ENCODE data around the gene UGT1A8.

Gene UGT1A8

GRCh38 chr2:233772153-233772552 lies 154.7 kb downstream of the UGT1A8 start:
- no peak for DNase-seq

DNA sequence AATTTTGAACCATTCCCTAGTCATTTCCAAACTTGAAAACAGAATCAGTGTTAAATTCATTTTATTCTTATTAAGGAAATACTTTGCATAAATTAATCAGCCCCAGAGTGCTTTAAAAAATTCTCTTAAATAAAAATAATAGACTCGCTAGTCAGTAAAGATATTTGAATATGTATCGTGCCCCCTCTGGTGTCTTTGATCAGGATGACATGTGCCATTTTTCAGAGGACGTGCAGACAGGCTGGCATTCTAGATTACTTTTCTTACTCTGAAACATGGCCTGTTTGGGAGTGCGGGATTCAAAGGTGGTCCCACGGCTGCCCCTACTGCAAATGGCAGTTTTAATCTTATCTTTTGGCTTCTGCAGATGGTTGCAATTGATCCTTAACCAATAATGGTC lies 155.2 kb downstream of the UGT1A8 start:
- DNase-seq: no peak

GRCh38 chr2:233773854-233774253 lies 156.4 kb downstream of the UGT1A8 start:
- DNase-seq: no peak

- no peak for DNase-seq
These were observed 158.0 kb downstream of the UGT1A8 start for GRCh38 chr2:233775414-233775813.

DNA sequence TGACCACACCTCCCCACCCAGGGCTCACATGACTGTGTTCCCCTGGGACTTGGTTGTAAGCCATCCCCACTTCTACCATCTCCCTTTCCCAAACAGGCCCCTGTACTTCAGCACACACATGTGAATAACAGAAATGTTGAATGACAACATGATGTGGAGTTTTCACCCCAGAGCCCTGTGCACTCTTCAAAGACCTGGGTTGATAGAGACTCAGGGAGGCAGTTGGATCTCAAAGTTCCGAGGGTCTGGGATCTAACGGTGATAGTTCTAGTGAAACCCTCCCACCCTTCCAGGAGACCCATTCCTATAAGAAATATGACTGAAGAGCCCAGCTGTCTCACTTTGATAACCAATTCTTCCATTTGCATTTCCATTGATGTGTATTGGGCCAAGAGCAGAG lies 160.6 kb downstream of the UGT1A8 start, which contains the start of gene MROH2A:
Gene MROH2A (plus strand): TSS at position 301 of the 400 bp plus-strand sequence. CDS start 1,029 bp downstream, outside the sequence.
- DNase-seq: no peak

DNA sequence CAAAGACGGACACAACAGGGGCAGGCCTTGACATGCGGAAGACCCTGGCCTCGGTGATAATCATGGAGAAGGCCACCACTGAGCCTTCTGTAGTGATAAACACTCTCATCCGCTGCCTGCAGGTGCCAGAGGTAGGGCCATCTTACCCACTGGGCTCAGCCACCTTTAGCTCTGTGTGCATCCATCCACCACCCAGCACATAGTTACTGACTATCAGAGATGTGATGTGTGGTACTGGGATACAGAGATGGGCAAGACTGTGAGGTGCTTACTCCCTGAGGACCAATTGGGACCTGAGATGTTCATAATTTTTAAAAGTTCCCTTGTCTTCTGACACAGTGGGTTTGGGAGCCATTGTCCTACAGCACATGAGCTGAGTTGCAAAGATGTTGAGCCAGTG lies 162.3 kb downstream of the UGT1A8 start:
- no peak for DNase-seq

- DNase-seq: no peak
These were observed 163.3 kb downstream of the UGT1A8 start for GRCh38 chr2:233780771-233781170.

GRCh38 chr2:233789554-233789953 lies 172.1 kb downstream of the UGT1A8 start:
- DNase-seq: no peak

DNA sequence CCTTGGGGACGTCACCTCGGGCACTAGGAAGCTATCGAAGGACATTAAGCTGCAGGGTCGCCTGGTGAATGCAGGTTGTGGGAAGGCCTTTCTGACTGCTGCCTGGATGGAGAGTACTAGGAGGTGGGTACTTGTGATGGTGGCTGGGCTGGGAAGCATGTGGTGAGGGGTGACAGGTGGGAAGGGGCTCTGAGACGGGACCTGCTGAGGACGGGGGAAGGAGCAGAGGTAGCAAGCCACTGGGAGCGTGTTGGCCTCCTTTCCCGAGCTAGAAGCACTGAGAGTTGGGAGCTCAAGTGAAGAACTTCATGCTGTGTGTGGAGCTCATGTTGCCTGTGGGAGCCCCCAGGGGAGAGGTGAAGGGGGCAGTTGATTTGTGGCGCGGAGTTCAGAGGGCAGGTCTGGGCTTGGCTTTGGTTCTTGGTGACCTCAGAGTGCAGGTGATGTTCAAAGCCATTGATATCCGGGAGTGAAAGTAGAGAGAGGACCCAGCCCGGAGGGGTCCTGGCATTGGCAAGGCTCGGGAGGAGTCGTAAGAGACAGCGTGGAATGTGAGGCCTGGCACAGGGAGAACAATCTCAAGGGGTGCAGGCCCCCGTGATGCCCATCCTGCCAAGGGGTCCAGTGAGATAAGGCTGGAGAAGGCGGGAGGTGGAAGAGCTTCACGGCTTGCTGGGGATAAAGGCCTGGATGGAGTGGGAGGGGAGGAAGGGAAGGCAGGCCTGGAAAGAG lies 173.9 kb downstream of the UGT1A8 start:
- DNase-seq: no peak

DNA sequence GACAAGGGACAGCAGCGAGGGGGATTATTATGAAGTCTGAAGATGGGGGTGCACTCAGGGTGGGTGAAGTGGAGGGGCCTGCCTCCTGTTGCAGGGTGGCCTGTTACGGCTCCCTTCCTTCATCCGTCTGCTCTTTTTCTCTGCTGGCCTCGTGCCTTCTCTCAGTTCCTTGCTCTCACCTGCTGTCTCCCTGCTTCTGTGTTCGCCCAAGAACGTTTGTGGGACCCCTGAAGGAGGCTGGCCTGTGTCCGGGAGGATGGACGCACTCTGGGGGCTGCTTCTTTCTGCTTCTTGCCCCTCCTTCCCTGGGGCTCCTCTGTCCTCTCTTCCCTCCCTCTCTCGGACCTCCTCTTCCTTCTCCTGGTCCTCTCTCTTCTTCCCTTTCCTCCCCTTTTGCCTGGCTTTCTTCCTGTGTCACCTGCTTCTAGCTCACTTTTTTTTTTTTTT lies 174.5 kb downstream of the UGT1A8 start:
- no peak for DNase-seq

- no peak for DNase-seq
These were observed 175.3 kb downstream of the UGT1A8 start for GRCh38 chr2:233792720-233793119.

- no peak for DNase-seq
These were observed 176.2 kb downstream of the UGT1A8 start for GRCh38 chr2:233793465-233794127.

- DNase-seq: no peak
These were observed 176.8 kb downstream of the UGT1A8 start for GRCh38 chr2:233794128-233794658.

DNA sequence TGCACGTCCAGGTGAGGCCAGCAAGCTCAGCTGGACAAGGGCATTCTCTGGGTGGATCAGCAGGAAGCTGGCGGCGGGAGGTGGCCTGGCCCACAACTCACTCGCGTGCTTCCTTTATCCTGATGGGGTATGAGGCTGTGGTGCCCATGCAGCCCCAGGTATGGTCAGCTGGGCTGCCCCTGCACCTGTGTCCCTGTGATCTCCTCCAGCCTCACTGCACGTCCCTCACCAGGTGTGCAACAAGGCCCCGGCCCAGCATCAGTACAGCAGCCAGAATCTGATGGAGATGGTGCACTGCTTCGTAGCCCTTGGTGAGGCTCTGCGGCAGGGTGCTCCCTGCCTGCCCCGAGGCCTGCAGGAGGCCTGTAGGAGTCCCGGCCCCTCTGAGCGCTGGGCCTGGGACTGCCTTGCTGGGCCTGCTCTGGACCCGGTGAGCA lies 178.3 kb downstream of the UGT1A8 start:
- no peak for DNase-seq

DNA sequence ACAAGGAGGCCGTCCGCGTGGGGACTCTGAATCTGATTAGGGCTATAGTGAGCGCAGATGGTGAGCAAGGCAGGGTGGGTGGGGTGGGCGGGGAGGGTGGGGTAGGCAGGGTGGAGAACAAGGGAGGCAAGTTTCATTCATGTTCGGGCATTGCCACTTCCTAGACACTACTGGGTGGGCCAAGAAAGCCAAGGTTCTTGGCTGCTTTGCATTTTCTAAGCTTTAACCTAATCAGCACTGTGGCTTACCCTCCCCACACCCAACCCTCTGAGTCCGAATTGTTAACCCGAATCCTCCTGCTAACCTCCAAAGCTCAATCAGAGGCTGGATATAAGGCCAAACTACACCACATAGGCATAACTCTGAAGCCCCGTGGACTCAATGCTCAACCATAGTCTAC lies 178.8 kb downstream of the UGT1A8 start:
- DNase-seq: no peak

DNA sequence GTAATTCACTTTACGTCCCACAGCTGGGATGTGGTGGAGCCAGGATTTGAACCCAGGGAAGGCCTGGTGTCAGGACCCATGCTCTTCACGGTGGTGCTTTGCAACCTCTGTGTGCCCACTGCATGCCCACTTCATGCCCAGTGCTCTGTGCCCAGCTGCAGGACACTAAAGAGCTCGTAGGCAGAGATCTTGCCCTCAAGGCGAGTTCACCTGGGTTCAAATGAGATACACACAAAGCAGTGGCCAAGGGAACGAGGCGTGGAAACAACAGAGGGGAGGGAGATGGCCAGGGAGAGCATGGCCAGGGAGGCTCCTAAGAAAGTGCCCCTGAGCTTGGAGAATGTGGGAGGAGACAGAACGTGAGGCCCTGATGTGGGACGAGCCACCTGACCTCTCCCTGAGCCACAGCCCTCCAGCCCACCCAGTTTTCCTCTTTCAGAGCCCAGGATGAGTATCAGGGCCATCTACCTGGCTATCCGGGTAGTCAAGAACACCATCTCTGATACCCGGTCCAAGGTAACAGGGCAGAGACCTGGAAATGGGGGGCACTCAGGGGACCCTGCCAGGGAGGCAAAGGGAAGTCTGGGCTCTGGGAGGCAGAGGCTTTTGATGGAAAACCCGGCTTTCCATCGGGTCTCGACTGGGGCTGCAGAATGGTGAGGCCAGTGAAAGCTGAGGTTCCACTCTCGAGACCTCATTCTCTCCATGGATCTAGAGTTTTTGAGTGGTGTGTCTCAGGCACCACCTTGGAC lies 181.1 kb downstream of the UGT1A8 start:
- no peak for DNase-seq

- no peak for DNase-seq
These were observed 181.7 kb downstream of the UGT1A8 start for GRCh38 chr2:233799087-233799665.

GRCh38 chr2:233799716-233800115 lies 182.3 kb downstream of the UGT1A8 start:
- no peak for DNase-seq

DNA sequence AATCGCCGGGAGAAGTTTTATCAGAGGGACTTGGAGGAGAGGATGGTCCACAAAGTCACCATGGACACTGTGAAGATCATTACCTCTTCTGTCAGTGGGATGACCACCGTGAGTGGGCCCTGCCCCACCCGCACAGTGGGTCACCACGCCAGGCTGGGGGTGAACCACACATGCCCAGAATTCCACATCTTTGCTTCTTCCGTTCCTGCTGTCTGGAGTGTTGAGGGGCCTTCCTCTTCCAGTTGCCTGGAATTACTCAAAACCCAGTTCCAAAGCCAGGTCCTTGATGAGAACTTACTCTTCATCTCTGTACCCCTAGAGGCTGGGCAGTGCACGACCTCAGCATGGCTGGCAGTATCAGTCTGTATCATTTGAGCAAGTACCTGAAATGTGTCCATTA lies 182.8 kb downstream of the UGT1A8 start:
- DNase-seq: no peak

GRCh38 chr2:233801357-233802131 lies 184.1 kb downstream of the UGT1A8 start:
- no peak for DNase-seq

GRCh38 chr2:233802132-233802815 lies 184.8 kb downstream of the UGT1A8 start:
- no peak for DNase-seq
